Measurements from ENCODE around the gene SFRP5. TPM values are rescaled to one million over a fixed set of nuclear protein-coding genes. Genes with fewer than 3 reads are reported as not detected.

Gene SFRP5
- total and polyA plus RNA-seq, 10 donors: 0.09 to 3.6 TPM; not detected in 8

DNA sequence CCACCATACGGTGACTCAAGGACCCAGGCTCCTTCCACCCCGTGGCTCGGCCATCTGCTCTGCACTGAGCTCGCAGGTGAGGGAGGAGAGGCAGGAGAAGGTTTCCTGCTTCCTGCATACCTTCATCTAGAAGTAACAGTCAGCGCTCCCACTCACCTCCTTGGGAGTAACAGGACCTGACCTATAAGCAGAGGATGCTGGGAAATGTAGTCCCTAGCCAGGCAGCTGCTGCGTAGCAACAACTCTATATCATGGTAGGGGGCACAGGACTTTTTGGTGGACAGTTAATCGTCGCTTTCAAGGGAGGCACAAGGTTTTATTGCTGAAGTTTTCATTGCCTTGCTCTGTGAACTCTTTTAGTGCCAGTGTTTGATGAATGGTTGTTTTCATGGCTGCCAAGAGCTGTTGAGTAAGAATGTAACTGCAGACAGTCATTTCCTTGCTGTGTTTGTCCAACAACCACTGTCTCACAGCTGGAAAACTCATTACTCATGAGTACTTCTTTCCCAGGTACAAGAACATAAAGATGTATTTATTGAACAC is 45.1 kb downstream of the SFRP5 start:
- H3K9me3 ChIP-seq: no peaks in the 10 kb centered on the region
- 65 to 77% (median 72%) methylated on average over 8 of the region's 8 CpGs for WGBS, 5 donors
- H3K36me3 ChIP-seq: no peaks in the 10 kb centered on the region
- H3K27ac ChIP-seq: no peak overlapping the region
- no peak overlapping the region for H3K4me3 ChIP-seq
- intact Hi-C loops (cut with DNase I; ENCODE audit: low total_unique reads): no loop called here
- DNase-seq: peak; percentile 34
- TF ChIP-seq POLR2AphosphoS5 (IDR thresholded peaks at IDR 0.05) (no peak), POLR2A (IDR thresholded peaks at IDR 0.05) (no peak)
- TF ChIP-seq, protein P1, sequence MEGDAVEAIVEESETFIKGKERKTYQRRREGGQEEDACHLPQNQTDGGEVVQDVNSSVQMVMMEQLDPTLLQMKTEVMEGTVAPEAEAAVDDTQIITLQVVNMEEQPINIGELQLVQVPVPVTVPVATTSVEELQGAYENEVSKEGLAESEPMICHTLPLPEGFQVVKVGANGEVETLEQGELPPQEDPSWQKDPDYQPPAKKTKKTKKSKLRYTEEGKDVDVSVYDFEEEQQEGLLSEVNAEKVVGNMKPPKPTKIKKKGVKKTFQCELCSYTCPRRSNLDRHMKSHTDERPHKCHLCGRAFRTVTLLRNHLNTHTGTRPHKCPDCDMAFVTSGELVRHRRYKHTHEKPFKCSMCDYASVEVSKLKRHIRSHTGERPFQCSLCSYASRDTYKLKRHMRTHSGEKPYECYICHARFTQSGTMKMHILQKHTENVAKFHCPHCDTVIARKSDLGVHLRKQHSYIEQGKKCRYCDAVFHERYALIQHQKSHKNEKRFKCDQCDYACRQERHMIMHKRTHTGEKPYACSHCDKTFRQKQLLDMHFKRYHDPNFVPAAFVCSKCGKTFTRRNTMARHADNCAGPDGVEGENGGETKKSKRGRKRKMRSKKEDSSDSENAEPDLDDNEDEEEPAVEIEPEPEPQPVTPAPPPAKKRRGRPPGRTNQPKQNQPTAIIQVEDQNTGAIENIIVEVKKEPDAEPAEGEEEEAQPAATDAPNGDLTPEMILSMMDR (IDR thresholded peaks at IDR 0.05 in 8 of 11, conservative IDR thresholded peaks at IDR 0.05 in 3 of 11): no peak
- peaks cover 0 to 6% (median 0%) of the 10 kb centered on the region in 7 donors for H3K27me3 ChIP-seq (replicated peaks in 1 of 7)
- H3K4me1 ChIP-seq: peaks cover 0 to 3% (median 0%) of the 10 kb centered on the region in 6 donors

DNA sequence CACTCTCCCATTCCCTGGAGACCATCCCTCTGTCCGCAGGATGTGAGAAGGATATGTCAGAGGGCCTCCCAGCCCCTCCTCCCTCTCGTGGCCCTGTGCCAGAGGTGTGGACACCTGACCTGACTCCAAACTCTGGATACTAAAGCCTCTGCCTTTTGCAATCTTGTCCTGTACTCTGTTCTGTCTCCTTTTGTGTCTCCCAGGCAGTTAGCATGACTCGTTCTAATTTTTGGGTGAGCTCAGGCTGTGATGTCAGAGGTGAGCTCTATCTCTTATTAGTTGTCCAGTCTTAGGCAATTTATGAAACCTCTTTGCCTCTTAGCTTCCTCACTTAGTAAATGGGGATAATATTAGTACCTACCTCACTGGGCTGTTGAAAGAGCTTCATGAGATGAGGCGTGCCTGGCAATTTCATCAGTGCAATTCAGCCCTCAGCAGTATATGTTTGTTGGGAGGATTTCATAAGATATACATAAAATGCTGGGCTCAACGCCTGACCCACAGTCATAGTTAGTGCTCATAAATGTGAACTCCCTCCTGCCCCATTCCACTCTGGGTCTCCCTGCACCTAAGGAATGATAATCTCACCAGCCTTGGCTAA is 47.4 kb downstream of the SFRP5 start:
- Histone ChIP-seq H3K4me3 (no peak overlapping the region), H3K27ac (no peak overlapping the region), H3K9me3 (no peaks in the 10 kb centered on the region), H3K27me3 (replicated peaks in 1 of 7) (peaks cover 0 to 6% (median 0%) of the 10 kb centered on the region in 7 donors), H3K4me1 (peaks cover 0 to 3% (median 0%) of the 10 kb centered on the region in 6 donors), H3K36me3 (no peaks in the 10 kb centered on the region)
- intact Hi-C loops (cut with DNase I; ENCODE audit: low total_unique reads): no loop called here
- TF ChIP-seq, protein P1 (IDR thresholded peaks at IDR 0.05 in 8 of 11, conservative IDR thresholded peaks at IDR 0.05 in 3 of 11): no peak
- TF ChIP-seq POLR2A (IDR thresholded peaks at IDR 0.05): no peak
- no peak for TF ChIP-seq POLR2AphosphoS5 (IDR thresholded peaks at IDR 0.05)
- peak; percentile 29 for DNase-seq
- 59 to 77% (median 64%) methylated on average over 5 of the region's 5 CpGs for WGBS, 5 donors

DNA sequence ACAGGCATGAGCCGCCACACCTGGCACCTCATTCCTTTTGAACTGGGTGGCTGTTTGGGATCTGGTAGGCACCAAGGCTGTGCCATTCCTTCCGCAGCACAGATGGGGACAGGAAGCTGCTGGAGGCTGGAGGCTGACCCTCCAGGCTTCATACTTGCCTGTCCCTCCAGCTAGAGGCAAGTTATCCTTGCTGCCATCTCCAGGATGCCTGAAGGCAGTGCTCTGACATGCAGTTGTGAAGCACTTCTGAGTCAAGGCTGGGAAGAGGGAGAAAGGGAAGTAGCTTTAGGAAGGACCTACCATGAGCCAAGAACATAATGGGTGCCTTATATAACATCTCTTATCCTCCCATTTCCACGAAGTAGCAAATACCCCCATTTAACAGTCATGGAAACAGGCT is 48.8 kb downstream of the SFRP5 start:
- no peaks in the 10 kb centered on the region for H3K9me3 ChIP-seq
- H3K27ac ChIP-seq: no peak overlapping the region
- peak; percentile 22 for DNase-seq

More for the DNA sequence above, 48.8 kb downstream of the SFRP5 start:
- 81 to 88% (median 85%) methylated on average over 3 of the region's 3 CpGs for WGBS, 5 donors
- peaks cover 0 to 6% (median 0%) of the 10 kb centered on the region in 7 donors for H3K27me3 ChIP-seq (replicated peaks in 1 of 7)
- H3K36me3 ChIP-seq: no peaks in the 10 kb centered on the region
- peaks cover 0 to 18% (median 12%) of the 10 kb centered on the region in 6 donors for H3K4me1 ChIP-seq
- intact Hi-C loops (cut with DNase I; ENCODE audit: low total_unique reads): no loop called here
- H3K4me3 ChIP-seq: no peak overlapping the region
- no peak for TF ChIP-seq POLR2AphosphoS5 (IDR thresholded peaks at IDR 0.05)
- TF ChIP-seq, protein P1 (IDR thresholded peaks at IDR 0.05 in 8 of 11, conservative IDR thresholded peaks at IDR 0.05 in 3 of 11): no peak
- TF ChIP-seq POLR2A (IDR thresholded peaks at IDR 0.05): no peak

Data from spleen (tissue), 11 donors.